Nephron progenitor cell (in vitro differentiated cells): ENCODE results near the gene NR1D2.

Experiments
- DNase-seq: peaks from one replicate; pipeline ENCODE4 v3.0.0; 2021
- H3K27ac Mint-ChIP-seq: 2 replicates; pipeline ENCODE4 v1.8.0; 2021; ENCODE audit warnings: mild to moderate bottlenecking, moderate library complexity, mixed read lengths
- H3K27me3 Mint-ChIP-seq: 2 replicates; pipeline ENCODE4 v1.8.0; 2021; ENCODE audit warnings: mild to moderate bottlenecking, low read depth, mixed read lengths; ENCODE audit not compliant: poor library complexity
- H3K36me3 Mint-ChIP-seq: 2 replicates; pipeline ENCODE4 v1.8.0; 2021; ENCODE audit warnings: low read depth, mixed read lengths
- H3K4me1 Mint-ChIP-seq: 2 replicates; pipeline ENCODE4 v1.8.0; 2021; ENCODE audit warnings: mixed read lengths
- H3K4me3 Mint-ChIP-seq: 2 replicates; pipeline ENCODE4 v1.8.0; 2021; ENCODE audit warnings: mild to moderate bottlenecking, moderate library complexity, mixed read lengths
- H3K9me3 Mint-ChIP-seq: 2 replicates; pipeline ENCODE4 v1.8.0; 2021; ENCODE audit warnings: mild to moderate bottlenecking, moderate library complexity, mixed read lengths
- TF ChIP-seq, protein P1 (sequence below): fragments of 200-600 bp; sonication (generic); IDR thresholded peaks from 2 replicates; pipeline ENCODE4 v1.5.0; 2021; ENCODE audit warnings: antibody characterized with exemption

The NR1D2 gene

DNA sequence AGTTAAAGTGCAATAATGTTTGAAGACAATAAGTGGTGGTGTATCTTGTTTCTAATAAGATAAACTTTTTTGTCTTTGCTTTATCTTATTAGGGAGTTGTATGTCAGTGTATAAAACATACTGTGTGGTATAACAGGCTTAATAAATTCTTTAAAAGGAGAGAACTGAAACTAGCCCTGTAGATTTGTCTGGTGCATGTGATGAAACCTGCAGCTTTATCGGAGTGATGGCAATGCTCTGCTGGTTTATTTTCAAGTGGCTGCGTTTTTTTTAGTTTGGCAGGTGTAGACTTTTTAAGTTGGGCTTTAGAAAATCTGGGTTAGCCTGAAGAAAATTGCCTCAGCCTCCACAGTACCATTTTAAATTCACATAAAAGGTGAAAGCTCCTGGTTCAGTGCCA is 25.5 kb upstream of the NR1D2 start:
- DNase-seq: no peak
- TF ChIP-seq, protein P1, sequence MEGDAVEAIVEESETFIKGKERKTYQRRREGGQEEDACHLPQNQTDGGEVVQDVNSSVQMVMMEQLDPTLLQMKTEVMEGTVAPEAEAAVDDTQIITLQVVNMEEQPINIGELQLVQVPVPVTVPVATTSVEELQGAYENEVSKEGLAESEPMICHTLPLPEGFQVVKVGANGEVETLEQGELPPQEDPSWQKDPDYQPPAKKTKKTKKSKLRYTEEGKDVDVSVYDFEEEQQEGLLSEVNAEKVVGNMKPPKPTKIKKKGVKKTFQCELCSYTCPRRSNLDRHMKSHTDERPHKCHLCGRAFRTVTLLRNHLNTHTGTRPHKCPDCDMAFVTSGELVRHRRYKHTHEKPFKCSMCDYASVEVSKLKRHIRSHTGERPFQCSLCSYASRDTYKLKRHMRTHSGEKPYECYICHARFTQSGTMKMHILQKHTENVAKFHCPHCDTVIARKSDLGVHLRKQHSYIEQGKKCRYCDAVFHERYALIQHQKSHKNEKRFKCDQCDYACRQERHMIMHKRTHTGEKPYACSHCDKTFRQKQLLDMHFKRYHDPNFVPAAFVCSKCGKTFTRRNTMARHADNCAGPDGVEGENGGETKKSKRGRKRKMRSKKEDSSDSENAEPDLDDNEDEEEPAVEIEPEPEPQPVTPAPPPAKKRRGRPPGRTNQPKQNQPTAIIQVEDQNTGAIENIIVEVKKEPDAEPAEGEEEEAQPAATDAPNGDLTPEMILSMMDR: no peak
- Mint-ChIP-seq H3K27ac (peak overlapping the region; percentile 57), H3K36me3 (peaks cover 58% of the 10 kb centered on the region), H3K27me3 (no peaks in the 10 kb centered on the region), H3K9me3 (peaks cover 2% of the 10 kb centered on the region), H3K4me3 (peak overlapping the region; percentile 100), H3K4me1 (peaks cover 69% of the 10 kb centered on the region)

GRCh38 chr3:23920151-23920655 is 24.9 kb upstream of the NR1D2 start:
- H3K4me3 Mint-ChIP-seq: peak overlapping the region; percentile 100
- no peaks in the 10 kb centered on the region for H3K27me3 Mint-ChIP-seq
- H3K4me1 Mint-ChIP-seq: peaks cover 63% of the 10 kb centered on the region
- no peak for DNase-seq
- peaks cover 5% of the 10 kb centered on the region for H3K9me3 Mint-ChIP-seq
- H3K36me3 Mint-ChIP-seq: peaks cover 62% of the 10 kb centered on the region
- H3K27ac Mint-ChIP-seq: peak overlapping the region; percentile 76
- TF ChIP-seq, protein P1: no peak

DNA sequence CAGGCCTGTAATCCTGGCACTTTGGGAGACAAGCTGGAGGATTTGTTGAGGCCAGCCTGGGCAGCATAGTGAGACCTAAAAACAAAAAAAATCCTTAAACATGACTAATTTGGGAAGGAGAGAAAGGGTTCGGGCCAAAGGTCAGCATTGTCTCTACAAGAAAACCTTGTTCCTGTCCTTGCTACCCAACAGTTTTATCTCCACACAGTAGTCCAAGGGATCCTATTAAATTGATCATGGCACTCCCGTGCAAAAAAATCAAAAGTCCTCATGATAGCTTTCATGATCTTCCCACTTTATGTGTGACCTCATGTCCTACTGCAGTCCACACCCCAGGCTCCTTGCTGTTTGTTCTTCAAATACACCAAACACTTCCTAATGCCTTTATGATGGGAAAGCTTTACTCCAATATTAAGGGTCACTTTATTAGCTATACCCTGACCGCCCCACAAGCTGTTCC is 24.0 kb upstream of the NR1D2 start:
- Mint-ChIP-seq H3K4me1 (peaks cover 55% of the 10 kb centered on the region), H3K27me3 (no peaks in the 10 kb centered on the region), H3K4me3 (no peak overlapping the region), H3K36me3 (peaks cover 62% of the 10 kb centered on the region), H3K27ac (peak overlapping the region; percentile 82), H3K9me3 (peaks cover 5% of the 10 kb centered on the region)
- TF ChIP-seq, protein P1: no peak
- no peak for DNase-seq

DNA sequence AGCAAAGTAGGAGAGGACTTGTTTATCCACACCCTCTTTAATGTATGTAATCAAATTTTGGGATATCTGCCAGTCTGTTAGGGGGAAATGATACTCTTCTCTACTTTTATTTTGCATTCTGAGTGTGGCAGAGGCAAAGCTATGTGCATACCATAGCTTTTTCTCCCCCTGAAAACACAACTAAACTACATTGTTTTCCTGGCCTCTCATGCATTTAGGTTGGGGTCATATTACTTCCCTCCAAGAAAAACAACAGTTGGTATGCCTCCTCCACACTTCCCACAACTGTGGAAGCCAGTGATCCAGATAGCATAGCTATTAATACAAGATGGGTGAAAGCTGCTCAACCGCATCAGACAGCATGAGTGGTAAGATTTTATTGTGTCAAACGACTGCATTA is 21.3 kb upstream of the NR1D2 start:
- Mint-ChIP-seq H3K9me3 (peaks cover 9% of the 10 kb centered on the region), H3K36me3 (peaks cover 49% of the 10 kb centered on the region), H3K27me3 (no peaks in the 10 kb centered on the region), H3K27ac (peak overlapping the region; percentile 60), H3K4me3 (peak overlapping the region; percentile 43), H3K4me1 (peaks cover 51% of the 10 kb centered on the region)
- TF ChIP-seq, protein P1: no peak
- DNase-seq: peak; percentile 31

DNA sequence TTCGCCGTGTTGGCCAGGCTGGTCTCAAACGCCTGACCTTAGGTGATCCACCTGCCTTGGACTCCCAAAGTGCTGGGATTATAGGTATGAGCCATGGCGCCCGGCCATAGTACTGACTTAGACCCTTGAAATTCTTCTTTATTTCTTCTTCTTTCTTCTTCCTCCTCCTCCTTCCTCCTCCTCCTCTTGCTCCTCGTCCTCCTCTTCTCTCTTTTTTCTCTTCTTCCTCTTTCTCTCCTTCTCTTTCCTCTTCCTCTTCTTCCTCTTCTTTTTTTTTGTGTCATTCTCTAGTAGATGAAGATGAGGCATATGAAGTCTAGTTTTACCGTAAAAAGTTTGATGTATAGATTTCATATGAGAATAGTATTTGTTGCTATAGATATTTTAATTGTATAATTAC is 18.8 kb upstream of the NR1D2 start:
- Mint-ChIP-seq H3K27ac (peak overlapping the region; percentile 3), H3K4me3 (no peak overlapping the region), H3K4me1 (peaks cover 37% of the 10 kb centered on the region), H3K9me3 (peaks cover 9% of the 10 kb centered on the region), H3K36me3 (peaks cover 25% of the 10 kb centered on the region), H3K27me3 (no peaks in the 10 kb centered on the region)
- TF ChIP-seq, protein P1: no peak
- DNase-seq: no peak

DNA sequence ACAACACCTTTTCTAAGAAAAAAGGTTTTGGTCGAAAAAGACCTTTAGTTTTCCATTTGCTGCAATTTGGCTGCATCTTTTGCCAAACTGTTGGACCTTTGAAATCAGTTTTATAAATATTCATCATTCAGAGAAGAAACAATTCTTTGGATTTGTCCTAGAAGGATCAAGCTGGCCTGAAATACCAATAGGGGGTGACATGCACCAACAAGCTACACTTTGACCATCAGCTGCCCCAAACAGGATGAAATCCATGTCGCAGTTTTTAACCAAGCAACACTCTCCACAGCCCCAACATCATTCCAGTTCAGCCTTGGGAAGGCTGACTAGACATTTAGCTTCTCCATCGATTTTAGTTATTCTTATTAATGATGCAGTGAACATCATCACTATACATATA is 18.4 kb upstream of the NR1D2 start:
- Mint-ChIP-seq H3K9me3 (peaks cover 9% of the 10 kb centered on the region), H3K36me3 (peaks cover 20% of the 10 kb centered on the region), H3K4me1 (peaks cover 40% of the 10 kb centered on the region), H3K27ac (no peak overlapping the region), H3K27me3 (no peaks in the 10 kb centered on the region), H3K4me3 (no peak overlapping the region)
- TF ChIP-seq, protein P1: no peak
- no peak for DNase-seq
